ENCODE data around the gene SPNS2.

SPNS2 gene

GRCh38 chr17:4518901-4519300 lies 20.2 kb downstream of the SPNS2 start:
- DNase-seq: peak in 2 of 56 donors; percentile 36 to 51

- DNase-seq: peak in 22 of 56 donors; percentile 14 to 72 (median 48)
Observed at GRCh38 chr17:4519361-4519788, 20.7 kb downstream of the SPNS2 start.

- DNase-seq: no peak
Observed at GRCh38 chr17:4520060-4520893, 21.6 kb downstream of the SPNS2 start.

DNA sequence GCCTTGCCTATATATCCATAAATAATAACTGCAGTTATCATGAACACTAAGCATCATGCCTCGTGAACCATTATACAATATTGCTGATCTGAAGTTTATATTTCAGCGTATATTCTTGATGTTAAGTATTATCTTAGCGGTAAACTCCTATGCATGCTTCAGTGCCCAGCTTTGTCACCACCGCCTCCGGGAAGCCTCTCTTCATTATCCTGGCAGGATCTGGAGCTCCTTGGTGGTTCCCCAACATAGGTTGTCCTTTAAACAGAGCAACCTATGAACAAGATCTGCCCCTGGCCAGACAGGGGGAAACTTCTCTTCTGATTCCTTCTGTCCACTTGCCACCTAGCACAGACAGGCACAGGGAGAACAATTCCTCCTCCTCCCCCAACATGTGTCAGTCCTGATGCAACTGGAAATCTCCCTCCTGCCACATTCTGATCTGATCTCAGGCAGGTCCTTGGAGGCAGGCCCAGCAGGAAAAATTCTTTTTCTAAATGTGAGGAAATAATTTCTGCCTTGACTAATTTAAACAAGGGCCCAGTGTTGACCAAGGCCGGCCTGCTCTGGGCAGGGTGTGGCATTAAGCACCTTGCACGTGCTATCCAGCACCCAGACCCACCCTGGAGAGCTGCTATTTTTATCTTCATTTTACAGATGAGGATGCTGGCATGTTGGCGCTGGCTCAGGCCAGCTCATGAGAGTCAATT lies 22.4 kb downstream of the SPNS2 start:
- no peak for DNase-seq

- no peak for DNase-seq
Observed at GRCh38 chr17:4522661-4523060, 24.0 kb downstream of the SPNS2 start.

DNA sequence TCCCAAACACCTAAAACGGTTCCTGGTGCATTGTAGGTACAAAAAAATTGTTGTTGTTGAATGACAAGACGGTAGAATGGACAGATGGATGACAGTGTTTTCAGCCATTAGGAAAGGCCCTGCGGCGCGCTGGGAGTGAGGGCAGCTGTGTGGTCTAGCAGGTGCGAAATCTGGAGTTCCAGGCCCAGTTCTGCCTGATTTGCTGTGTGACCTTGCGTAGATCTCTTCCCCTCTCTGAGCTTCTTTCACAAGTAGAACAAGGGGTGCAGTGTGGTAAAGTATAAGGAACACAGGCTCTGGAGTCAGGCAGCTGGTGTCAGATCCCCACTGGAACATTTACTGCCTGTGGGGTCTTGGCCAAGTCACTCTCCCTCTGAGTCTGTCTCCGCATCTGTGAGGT lies 25.3 kb downstream of the SPNS2 start:
- DNase-seq: no peak

DNA sequence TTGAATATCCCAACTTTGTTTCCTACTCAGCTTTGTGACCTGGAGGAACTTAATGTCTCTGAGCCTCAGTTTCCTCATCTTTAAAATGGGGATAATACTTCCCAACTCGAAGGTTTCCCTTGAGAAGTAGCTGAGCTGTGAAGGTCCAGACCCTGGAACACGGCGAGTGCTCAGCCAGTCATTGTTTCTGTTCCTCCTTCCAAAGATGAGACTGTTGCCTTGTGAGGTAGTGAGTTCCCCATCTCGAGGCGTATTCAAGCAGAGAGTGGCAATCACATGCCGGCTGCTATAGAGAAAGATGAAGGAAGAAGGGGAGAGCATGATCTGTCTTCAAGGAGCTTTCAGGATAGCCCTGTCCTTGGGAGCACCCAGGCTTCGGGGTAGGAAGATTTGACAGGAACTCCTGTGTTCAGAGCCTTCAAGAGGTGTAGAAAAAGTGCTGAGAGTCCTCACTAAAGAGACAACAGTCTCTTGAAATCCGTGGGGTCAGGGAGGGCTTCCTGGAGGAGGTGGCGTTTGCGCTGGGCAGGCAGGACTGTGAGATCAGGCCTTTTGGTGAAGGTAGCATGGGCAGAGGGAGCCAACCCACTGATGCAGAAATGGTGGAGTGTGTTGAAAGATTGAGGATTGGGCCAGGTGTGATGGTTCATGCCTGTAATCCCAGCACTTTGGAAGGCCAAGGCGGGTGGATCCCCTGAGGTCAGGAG lies 27.2 kb downstream of the SPNS2 start:
- DNase-seq: no peak

- no peak for DNase-seq
Observed at GRCh38 chr17:4527134-4527533, 28.5 kb downstream of the SPNS2 start.

- DNase-seq: peak in 1 of 56 donors; percentile 8
Observed at GRCh38 chr17:4527566-4528125, 29.0 kb downstream of the SPNS2 start.

DNA sequence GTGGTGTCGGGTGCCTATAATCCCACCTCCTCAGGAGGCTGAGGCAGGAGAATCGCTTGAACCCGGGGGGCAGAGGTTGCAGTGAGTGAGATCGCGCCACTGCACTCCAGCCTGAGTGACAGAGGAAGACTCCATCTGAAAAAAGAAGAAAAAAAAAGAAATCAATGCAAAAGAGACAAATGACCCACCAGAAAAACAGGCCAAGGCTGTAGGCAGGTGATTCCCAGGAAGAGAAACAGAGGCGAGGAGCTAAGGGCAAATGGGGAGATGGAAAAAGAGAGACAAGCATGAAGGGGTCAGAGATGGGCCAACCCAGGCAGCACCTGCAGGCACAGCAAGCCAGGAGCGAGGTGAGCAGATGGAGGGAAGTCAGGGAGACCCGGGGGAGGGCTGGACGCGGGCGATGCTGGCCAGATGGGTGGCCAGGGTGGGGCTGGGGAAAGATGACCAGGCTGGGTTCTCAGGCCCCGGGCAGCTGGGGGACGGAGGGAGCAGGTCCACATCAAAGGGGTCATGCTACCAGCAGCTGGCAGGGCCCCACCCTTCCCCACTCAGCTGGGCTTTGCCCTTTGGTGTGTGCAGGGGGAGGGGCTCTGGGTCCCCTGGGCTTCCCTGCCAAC lies 31.0 kb downstream of the SPNS2 start:
- DNase-seq: peak in 1 of 56 donors; percentile 24

- DNase-seq: peak in 4 of 56 donors; percentile 15 to 21 (median 18)
Observed at GRCh38 chr17:4530799-4531730, 32.4 kb downstream of the SPNS2 start.

DNA sequence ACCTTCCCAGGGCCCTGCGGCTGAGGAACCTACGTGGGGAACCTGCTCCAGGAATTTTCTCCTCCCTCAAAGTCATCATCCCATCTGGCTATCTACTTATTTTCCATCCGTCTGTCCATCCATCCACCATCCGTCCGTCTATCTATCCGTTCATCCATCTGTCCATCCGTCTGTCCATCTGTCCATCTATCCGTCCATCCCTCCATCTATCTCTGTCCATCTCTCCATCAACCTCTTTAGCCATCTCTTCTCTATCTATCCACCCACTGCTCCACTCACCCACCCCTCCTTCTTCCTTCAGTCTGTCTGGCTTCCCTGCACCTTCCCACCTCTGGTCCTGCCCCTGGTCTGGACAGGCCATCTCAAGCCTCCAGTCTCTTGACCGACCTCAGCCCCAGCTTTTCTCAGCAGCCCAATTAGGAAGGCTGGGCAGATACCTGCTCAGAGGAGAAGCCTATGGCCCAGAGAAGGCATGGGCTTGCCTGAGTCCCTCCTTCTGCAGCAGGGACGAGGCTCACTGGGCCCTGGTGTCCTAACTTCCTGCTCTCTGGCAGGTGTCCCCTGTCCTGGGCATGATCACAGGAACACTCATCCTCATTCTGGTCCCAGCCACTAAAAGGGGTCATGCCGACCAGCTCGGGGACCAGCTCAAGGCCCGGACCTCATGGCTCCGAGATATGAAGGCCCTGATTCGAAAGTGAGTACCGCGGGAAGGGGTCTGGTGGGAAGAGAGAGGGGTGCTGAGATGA lies 33.5 kb downstream of the SPNS2 start:
- no peak for DNase-seq

- DNase-seq: no peak
Observed at GRCh38 chr17:4532860-4533522, 34.3 kb downstream of the SPNS2 start.

- peak in 55 of 56 donors; percentile 54 to 98 (median 88) for DNase-seq
Observed at GRCh38 chr17:4533523-4534504, 35.1 kb downstream of the SPNS2 start.

GRCh38 chr17:4534515-4534914 lies 35.8 kb downstream of the SPNS2 start:
- peak in 9 of 56 donors; percentile 57 to 80 (median 67) for DNase-seq

DNA sequence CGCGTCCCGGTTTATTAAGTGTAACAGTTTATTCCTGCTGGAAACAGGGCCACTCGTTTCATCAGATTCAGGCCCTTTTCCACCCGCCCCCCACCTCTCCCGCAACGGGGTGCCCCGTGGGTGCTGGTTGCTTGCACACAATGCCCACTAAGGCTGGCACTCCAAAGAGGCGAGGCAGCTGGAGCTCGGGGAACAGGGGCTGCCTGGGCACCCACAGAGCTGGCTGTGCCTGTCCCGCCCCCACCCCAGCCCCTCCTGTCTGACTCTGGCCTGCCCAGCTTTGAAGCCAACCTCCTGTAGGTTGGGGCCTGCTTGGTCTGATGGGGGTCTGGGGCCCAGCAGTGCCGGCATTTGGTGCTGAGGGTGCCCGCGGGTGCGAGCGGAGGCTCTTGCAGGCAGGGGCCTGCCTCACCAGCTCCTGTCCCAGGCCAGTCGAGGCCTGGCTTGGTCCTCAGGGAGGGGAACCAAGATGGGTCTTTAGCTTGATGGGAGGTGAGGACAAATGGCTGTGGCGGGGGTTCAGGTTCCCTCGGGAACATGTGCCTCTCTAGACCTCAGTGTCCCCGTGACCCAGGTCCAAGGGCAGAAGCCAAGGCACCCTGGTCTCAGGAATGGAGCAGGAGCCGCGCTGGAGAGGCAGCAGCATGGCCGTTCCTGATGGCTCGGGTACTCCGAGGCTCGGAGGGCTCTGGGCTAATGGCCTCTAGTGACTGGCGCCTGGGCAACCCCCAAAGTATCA lies 36.4 kb downstream of the SPNS2 start:
- peak in 20 of 56 donors; percentile 22 to 73 (median 52) for DNase-seq
